ENCODE measurements around the gene HNF4A. TPM values are rescaled to one million over a fixed set of nuclear protein-coding genes. Genes with fewer than 3 reads are reported as not detected.

Gene HNF4A
- total and polyA plus RNA-seq, 2 of the 13 experiments (the other 11 are each of a cell fraction or from before 2014, with no cell fraction given) = 80.9 to 169 TPM

DNA sequence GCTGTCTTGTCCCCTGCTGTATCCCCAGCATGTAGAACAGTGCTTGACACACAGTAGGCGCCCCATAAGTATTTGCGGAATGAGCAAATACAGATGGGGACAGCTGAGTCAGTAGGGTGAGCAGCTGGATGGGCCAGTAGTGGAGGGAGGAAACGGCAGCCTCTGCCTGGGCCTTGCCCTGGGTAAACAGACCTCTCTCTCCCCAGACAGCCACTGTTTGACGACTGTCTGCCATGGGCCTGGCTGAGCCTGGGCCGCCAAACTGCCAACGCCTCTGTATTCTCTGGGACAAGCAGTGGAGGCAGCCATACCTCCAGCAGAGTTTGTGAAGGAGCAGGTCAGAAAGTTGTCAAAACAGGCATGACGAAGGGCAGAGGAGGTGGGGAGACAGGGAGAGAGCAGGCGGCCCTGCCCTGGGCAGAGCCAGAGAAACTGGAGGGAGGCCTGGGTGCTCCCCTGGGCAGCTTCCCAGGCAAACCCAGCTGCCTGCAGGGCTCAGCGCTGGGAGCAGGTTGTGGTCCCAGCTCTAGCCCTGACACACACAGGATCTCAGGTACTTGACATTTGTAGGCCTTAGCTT lies 15.2 kb downstream of the HNF4A start (continued):
- TF ChIP-seq MAZ (IDR thresholded peaks at IDR 0.05; ENCODE audit: borderline replicate concordance, low read depth, low read length) = no peak
- 0 out of 2 replicates have a peak, but pooled peaks have one; percentile 57 for TF ChIP-seq MAZ (CRISPR knock-in tag; IDR thresholded peaks at IDR 0.05; ENCODE audit: low read depth)
- TF ChIP-seq, protein P1, sequence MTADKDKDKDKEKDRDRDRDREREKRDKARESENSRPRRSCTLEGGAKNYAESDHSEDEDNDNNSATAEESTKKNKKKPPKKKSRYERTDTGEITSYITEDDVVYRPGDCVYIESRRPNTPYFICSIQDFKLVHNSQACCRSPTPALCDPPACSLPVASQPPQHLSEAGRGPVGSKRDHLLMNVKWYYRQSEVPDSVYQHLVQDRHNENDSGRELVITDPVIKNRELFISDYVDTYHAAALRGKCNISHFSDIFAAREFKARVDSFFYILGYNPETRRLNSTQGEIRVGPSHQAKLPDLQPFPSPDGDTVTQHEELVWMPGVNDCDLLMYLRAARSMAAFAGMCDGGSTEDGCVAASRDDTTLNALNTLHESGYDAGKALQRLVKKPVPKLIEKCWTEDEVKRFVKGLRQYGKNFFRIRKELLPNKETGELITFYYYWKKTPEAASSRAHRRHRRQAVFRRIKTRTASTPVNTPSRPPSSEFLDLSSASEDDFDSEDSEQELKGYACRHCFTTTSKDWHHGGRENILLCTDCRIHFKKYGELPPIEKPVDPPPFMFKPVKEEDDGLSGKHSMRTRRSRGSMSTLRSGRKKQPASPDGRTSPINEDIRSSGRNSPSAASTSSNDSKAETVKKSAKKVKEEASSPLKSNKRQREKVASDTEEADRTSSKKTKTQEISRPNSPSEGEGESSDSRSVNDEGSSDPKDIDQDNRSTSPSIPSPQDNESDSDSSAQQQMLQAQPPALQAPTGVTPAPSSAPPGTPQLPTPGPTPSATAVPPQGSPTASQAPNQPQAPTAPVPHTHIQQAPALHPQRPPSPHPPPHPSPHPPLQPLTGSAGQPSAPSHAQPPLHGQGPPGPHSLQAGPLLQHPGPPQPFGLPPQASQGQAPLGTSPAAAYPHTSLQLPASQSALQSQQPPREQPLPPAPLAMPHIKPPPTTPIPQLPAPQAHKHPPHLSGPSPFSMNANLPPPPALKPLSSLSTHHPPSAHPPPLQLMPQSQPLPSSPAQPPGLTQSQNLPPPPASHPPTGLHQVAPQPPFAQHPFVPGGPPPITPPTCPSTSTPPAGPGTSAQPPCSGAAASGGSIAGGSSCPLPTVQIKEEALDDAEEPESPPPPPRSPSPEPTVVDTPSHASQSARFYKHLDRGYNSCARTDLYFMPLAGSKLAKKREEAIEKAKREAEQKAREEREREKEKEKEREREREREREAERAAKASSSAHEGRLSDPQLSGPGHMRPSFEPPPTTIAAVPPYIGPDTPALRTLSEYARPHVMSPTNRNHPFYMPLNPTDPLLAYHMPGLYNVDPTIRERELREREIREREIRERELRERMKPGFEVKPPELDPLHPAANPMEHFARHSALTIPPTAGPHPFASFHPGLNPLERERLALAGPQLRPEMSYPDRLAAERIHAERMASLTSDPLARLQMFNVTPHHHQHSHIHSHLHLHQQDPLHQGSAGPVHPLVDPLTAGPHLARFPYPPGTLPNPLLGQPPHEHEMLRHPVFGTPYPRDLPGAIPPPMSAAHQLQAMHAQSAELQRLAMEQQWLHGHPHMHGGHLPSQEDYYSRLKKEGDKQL (CRISPR knock-in tag; IDR thresholded peaks at IDR 0.05; ENCODE audit: low read depth) = peak; percentile 78; the same call in 1 of the 2 replicates
- no peak for TF ChIP-seq ATAD3A (CRISPR knock-in tag; IDR thresholded peaks at IDR 0.05)
- TF ChIP-seq EEA1 (CRISPR knock-in tag; IDR thresholded peaks at IDR 0.05; ENCODE audit: borderline replicate concordance) = no peak; the same call in 1 of the 2 replicates
- peak; percentile 87; the same call in 1 of the 2 replicates for TF ChIP-seq HNRNPL (IDR thresholded peaks at IDR 0.05; ENCODE audit: low read depth, low read length)
- no peak for TF ChIP-seq FLYWCH1 (CRISPR knock-in tag; IDR thresholded peaks at IDR 0.05)
- no peak for TF ChIP-seq PRMT3 (CRISPR knock-in tag; IDR thresholded peaks at IDR 0.05; ENCODE audit: borderline replicate concordance, low read depth)
- no peak; a peak in 1 of 4 replicates for TF ChIP-seq KLF16 (CRISPR knock-in tag; IDR thresholded peaks at IDR 0.05)
- no peak for TF ChIP-seq ZSCAN29 (CRISPR knock-in tag; conservative IDR thresholded peaks at IDR 0.05)
- TF ChIP-seq SRSF1 (optimal IDR thresholded peaks at IDR 0.05; ENCODE audit: low read depth, low read length) = no peak
- no peak for TF ChIP-seq RFX1 (IDR thresholded peaks at IDR 0.05)
- TF ChIP-seq, protein P2, sequence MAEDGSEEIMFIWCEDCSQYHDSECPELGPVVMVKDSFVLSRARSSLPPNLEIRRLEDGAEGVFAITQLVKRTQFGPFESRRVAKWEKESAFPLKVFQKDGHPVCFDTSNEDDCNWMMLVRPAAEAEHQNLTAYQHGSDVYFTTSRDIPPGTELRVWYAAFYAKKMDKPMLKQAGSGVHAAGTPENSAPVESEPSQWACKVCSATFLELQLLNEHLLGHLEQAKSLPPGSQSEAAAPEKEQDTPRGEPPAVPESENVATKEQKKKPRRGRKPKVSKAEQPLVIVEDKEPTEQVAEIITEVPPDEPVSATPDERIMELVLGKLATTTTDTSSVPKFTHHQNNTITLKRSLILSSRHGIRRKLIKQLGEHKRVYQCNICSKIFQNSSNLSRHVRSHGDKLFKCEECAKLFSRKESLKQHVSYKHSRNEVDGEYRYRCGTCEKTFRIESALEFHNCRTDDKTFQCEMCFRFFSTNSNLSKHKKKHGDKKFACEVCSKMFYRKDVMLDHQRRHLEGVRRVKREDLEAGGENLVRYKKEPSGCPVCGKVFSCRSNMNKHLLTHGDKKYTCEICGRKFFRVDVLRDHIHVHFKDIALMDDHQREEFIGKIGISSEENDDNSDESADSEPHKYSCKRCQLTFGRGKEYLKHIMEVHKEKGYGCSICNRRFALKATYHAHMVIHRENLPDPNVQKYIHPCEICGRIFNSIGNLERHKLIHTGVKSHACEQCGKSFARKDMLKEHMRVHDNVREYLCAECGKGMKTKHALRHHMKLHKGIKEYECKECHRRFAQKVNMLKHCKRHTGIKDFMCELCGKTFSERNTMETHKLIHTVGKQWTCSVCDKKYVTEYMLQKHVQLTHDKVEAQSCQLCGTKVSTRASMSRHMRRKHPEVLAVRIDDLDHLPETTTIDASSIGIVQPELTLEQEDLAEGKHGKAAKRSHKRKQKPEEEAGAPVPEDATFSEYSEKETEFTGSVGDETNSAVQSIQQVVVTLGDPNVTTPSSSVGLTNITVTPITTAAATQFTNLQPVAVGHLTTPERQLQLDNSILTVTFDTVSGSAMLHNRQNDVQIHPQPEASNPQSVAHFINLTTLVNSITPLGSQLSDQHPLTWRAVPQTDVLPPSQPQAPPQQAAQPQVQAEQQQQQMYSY (CRISPR knock-in tag; IDR thresholded peaks at IDR 0.05) = no peak
- no peak; the same call in 1 of the 2 replicates for TF ChIP-seq ESRRA (CRISPR knock-in tag; IDR thresholded peaks at IDR 0.05; ENCODE audit: low read depth)
